GM19397 (cell line): Measurements from ENCODE around the gene PLXDC2.
"Not testable (repeated sequence)": the region's sequence is repeated elsewhere in the genome, so short reads cannot be mapped to it uniquely, and the experiment has no call there.

ENCODE experiments used
- ATAC-seq: cut with Tn5 transposase; IDR thresholded peaks from one replicate; pipeline ENCODE4 v1.9.1; 2021; ENCODE audit warnings: mild to moderate bottlenecking, moderate library complexity; ENCODE audit not compliant: unreplicated experiment

The PLXDC2 gene

DNA sequence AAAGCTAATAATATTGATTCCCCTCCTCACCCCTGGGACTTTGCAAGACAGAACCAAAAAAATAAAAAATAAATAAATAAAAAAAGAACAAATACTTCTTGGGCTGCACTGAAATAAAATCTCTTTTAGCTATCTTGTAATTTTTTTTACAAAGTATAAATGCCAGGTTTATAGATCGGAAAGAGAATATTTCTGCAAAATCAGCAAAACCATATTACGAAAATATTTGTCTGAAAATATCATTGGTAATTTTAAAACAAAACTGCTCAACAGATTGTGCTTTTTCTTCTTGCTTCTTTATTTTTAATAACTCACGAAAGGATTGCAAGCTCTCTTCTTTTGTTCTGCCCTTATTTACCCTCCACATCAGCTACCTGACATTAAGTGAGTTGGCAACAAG lies 213.3 kb downstream of the PLXDC2 start:
- ATAC-seq: no peak

DNA sequence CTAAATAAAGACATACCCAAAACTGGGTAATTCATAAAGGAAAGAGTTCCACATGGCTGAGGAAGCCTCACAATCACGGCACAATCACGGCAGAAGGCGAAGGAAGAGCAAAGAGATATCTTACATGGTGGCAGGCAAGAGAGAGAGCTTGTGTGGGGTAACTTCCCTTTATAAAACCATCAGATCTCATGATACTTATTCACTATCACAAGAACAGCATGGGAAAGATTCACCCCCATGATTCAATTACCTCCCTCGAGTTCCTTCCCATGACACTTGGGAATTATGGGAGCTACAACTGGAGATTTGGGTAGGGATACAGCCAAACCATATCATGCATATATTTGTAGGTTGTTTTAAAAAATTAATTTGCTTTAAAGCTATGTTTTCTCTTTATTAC lies 217.2 kb downstream of the PLXDC2 start:
- ATAC-seq: no peak

DNA sequence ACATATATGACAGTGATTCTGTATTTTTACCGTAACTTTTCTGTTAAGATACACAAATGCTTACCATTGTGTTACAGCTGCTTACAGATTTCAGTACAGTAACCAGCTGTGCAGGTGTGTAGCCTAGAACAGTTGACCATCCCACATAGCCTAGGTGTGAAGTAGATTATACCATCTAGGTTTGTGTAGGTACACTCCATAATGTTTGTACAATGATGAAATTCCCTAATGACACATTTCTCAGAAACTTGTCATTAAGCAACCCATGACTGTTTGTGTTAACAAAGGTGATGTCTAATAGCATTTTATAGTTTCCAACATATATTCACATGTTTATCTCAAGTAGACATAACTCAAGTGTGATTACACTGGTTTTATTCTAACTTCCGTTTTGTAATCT lies 218.5 kb downstream of the PLXDC2 start:
- ATAC-seq: no peak

DNA sequence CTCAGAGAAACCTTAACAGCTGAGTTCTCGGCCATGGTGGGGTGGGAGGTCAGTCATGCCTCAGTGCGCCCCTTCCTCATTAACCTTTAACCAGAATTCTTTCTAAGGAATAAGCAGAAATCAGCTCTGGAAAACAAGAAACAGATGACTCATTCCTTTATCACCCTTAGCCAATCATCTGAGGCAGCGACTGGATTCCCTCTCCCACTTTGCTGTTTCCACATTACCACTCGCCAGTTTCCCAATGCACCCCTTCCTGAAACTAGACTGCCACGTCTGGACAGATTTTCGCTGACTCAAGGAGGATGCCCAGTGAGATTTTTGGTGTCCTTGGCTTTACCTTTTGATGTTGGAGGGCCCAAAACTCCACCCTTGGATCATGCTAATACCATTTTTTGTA lies 223.8 kb downstream of the PLXDC2 start:
- no peak for ATAC-seq

DNA sequence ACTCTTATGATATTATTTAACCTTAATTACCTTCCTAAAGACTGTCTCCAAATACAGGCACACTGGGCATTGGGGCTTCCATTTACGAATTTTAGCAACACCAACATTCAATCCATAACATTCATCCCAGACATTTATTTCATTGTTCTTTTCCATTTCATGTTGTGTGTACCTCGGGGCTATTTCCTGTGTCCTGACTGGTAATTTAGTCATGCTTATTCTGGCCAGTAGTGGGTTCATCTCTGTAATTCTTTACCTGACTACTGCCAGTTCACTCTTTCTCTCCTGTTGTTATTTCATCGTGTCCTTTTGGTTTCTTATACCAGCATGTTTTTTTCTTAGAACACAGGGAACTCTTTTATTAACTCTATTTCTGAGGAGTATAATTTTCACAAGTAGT lies 225.7 kb downstream of the PLXDC2 start:
- no peak for ATAC-seq

DNA sequence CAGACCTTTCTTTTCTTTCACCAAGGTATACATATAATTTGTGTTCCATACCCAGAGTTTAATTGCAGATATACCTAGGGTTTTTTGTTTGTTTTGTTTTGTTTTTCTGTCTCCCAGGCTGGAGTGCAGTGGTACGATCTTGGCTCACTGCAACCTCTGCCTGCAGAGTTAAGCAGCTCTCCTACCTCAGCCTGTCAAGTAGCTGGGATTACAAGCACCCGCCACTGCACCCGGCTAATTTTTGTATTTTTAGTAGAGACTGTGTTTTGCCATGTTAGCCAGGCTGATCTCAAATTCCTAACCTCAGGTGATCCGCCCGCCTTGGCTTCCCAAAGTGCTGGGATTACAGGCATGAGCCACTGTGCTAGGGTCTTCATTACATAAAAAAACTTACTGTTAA lies 228.9 kb downstream of the PLXDC2 start:
- not testable (repeated sequence) for ATAC-seq

DNA sequence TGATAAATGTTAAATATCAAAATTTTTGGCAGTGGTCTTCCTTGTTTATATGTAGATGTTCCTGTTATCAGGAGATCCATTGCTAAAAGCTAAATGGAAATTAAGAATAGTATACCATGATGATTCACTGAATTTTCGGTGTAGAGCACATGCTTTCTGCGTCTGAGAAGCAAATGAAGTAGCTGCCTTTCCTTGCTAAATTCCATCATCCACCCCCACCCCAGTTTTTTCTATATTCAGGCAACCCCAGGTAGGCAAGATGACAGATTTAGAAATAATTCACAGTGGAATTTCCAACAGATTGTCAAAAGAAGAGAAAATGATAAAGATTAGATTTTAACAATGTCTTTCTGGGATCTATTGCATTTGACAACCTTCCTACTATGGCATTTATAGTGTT lies 231.9 kb downstream of the PLXDC2 start:
- no peak for ATAC-seq

DNA sequence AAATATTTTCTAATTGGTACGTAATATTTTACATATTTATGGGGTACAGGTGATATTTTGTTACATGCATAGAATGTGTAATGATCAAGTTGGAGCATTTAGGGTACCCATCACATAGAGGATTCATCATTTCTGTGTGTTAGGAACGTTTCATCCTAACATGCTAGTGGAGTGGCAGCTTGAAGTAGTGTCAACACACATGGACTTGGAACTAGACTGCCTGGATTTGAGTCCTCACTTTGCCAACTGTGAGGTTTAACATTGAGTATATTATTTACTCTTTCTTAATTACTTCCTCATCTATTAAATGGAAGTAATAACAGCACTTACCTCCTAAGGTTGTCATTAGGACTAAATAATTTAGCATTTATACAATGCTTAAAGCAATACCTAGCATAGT lies 241.9 kb downstream of the PLXDC2 start:
- no peak for ATAC-seq

DNA sequence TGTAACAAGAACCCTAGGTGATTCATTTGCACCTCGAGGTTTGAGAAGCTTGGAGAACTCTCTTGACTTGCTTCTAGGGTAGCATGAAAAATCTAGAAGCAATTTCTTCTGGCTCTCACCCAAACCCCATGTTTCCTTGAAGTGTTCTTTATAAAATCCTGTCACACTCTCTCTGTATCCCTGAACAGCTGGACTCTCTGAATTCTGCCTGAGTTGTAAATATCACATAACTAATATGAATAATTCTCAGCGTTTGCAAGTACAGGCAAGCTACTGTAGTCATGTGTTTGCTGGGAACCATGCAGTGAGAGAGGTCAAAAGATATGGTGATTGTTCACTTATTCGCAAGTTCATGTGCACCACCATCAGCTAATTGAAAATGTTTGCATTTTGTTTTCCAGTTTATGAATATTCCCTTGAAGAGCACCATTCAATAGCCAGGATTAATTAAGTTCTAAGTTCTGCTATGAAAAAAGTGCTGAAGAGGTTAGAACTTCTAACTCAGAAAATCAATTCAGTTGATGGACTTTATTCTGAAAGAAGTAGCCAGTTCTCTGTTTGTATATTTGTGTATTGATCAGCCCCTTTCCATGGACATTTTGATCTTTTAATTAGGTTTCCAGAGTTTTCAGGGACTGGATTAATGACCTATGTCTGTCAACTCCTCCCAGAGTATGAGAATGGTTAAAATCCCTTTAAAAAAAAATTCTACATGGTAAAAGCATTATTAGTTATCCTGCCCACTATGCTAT lies 243.0 kb downstream of the PLXDC2 start:
- no peak for ATAC-seq

DNA sequence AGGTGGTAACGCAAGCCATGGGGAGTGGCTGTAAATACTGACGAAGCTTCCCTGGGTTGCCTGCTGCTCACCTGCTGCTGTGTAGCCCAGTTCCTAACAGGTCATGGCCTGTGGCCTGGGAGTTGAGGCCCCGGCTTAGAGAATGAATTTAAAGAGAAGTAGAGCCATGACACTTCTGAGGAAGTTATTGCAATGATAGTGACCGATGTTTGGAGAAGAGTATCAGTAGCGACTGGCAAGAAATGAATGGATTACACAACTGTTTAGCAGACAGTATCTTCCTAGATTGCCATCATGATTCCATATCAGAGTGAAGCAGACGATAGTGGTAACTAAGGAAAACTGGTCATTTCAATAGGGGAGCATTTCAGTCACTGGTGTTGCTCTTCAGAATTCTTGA lies 249.6 kb downstream of the PLXDC2 start:
- ATAC-seq: no peak

DNA sequence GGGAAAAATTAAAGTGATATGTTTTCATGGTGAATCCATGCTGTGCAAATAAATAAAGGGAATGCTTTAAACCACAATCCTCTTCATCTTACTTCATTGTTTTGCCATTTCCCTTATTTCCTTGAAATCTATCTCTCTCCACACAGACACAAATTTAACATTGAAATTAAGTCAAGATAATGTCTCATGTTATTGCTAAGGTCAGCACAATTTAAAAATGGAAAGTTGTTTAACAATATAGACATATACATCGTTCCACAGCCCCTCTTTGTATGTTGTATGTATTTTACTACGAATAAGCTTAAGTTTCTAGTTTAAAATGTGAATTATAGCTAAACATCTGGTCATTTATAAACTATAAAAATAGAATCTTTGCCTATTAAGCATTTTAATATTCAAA lies 256.9 kb downstream of the PLXDC2 start:
- ATAC-seq: no peak

DNA sequence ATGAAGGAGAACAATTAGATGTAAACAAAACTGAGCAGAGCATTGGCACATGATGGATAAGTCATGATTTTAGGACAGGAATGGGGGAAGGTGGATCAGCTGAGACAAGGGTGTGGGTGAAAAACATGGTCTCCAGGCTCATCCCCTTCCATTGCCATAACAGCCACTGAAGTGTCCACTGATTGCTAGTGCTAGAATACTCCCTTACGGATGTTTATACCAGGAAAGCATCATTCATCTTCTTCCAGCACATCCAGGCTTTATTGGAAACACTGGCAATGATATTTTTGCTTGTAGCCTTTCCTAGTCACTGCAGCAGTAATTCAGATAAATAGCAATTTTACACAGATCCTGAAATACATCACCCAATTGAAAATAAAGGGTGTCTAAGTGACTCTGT lies 259.5 kb downstream of the PLXDC2 start:
- no peak for ATAC-seq

DNA sequence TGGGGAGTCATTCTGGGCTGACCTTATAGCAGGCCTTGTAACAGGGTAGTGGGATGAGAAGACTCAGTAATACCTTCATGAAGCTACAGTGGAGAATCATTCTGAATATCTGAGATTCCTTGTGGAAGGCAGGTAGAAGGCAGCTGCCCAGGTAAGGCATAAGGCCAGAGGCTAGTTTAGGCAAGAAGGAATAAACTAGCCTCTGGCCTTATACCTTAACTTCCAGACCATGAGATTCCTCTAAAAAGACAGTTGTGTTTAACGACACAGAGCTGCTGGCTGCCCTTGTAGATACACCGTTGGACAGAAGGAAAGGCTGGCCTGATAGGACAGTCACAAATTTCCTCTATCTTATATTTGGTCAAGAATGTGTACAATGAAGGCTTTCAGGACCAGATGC lies 268.2 kb downstream of the PLXDC2 start:
- no peak for ATAC-seq

DNA sequence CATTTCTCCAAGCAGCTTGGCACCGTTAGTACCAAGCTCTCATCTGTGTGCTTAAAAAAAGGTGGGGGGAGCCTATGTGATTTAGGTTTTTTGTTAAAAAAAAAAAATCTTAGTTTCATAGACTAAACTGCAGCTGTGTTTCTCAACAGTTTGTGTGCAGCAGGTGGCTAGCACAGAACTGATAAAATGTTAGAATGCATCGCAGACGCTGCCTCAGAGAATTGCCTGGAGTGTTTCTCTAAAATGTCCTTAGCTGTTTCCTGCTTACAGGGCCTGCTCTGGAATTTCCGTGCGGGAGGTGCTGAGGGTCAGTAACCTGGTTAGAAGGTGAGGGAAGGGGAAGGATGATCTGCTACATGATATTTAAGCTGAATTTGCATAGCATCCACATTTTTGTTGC lies 268.9 kb downstream of the PLXDC2 start:
- no peak for ATAC-seq

DNA sequence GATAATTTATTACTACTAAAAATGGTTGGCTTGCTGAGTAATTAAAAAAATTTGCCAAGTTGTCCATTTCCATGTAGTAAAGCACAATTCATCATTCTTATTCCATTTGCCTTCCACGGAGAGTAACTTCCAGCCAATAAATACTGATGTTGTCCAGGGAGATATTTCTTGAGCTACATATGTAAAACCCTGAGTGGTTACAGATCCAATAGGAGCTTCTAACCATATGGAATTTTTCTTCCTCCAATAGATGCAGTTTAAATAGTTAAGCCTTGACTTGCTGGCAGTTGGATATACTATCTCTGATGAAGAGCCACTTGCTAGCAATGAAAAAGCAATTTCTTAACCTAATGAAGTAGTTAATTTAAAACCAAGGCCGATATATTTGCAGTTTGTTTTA lies 271.1 kb downstream of the PLXDC2 start:
- no peak for ATAC-seq

DNA sequence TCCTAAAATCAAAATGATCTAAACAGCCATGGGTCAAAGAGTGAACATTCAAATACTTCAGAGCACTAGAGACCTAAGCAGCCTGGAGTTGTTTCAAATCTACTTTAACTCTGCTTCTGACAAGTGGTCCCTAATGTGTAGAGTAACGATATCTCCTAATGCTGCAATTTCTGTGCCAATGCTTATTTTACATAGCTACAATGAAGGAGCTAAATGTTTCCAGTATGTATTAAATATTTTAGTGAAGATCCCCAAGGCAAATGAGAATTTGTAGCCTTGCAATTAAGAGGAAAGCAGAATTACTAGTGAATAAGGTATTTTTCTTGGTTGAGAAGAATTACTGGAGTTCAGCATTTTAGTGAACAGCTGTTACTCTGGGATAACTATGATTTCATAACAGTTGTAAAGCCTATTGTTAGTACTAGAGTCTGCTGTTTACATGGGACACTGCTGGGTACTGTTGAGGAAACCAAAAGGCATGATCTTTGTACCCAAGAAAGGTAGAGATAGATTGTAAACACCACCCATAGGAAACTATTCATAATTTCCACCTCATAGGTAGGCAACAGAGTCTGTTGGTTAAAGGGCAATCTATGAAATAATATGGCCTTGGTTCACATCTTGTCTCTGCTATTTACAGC lies 271.9 kb downstream of the PLXDC2 start:
- no peak for ATAC-seq

DNA sequence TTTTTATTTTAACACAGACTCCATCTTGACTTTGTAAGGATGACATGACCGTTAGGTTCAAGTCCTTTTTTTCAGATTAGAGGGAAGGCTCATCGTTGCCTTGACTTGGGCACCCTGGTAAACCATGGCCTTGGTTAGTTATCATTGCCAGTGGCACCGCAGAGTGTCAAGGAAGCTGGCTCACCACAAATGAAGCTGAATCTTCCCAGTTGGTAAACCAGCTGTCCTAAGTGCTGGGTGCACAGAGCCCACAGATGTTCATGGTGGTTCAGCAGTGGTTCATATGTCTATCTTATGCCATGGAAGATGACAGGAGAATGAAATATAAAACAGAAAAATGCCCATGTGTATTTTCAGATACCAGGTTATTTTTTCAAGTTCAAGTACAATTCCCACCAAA lies 273.6 kb downstream of the PLXDC2 start:
- no peak for ATAC-seq

DNA sequence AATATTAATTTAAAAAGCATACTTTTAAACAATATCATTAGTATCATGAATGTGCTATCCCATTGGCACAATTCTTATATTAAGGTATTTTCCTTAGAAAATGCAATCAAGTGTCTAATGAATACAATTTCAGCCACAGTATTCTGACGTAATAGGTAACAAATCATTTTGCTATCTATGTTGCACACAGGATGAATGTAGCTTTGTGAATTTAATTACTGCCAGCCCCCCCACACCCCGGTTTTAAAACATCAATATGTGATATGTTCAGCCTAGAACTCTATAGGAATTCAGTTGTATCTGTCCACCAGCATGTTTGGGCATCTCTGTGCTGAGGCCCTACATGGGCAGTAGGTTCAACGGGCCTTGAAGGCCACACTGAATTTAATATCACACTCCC lies 274.6 kb downstream of the PLXDC2 start:
- ATAC-seq: no peak

DNA sequence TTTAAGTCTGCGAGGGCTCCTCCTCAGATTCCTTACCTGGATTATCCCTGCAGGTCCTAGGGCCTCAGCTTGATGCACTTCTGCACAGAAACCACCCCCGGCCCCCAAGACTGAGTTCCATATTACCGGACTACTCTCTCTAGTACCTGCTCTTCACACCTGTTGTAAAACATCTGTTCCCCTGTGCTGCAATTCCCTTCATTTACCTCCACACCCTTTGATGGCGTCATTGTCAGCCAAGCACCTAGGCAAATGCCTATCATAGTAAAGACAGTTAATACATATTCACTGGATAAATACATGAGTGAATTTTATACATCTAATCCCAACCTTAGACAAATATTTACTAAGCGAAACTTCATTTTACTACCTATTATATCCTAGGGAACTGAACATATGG lies 275.5 kb downstream of the PLXDC2 start:
- no peak for ATAC-seq

DNA sequence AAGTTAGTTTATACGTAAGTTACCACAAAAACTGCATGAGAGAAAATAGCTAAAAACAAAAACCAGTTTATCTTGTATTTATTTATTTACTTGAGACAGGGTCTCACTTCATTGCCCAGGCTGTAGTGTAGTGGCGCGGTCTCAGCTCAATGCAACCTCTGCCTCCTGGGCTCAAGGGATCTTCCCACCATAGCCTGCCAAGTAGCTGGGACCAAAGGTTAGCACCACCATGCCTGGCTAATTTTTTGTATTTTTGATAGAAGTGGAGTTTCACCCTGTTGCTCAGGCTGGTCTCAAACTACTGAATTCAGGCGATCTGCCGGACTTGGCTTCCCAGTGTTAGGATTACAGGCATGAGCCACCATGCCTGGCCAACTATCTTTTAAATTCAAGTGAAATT lies 277.4 kb downstream of the PLXDC2 start:
- ATAC-seq: no peak

DNA sequence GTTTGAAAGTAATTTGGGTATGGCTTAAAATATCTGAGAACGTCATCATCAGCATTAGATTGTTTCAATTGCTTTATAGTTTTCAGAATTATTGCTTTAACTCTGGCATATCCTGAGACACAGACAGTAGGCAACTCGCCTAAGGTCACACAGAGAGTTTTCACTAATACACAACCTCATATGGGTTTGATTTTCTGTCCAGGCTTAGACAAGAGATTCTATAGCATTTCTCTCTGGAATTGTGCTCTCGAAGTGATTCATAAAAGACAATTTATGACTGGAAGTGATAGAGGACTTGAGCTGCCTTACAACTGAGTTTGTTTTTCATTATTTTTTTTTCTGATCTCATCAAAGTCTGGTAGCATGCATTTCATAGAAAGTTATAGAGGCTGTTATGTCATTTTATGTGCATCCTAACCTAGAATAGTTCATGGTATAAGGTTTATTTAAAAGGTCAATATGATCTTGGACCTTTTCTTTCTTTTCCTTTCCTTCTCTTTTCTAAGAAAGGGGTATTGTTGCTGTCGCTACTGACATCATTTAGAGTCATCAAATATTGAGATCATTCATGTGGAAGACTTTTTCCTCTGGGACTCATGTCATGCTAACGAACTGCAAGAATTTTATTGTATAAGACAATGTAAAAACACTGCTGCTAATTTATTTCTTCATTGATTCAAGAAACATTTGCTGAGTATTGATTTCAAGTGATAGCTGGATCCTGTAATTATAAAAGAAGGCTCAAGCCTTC lies 278.2 kb downstream of the PLXDC2 start:
- no peak for ATAC-seq

DNA sequence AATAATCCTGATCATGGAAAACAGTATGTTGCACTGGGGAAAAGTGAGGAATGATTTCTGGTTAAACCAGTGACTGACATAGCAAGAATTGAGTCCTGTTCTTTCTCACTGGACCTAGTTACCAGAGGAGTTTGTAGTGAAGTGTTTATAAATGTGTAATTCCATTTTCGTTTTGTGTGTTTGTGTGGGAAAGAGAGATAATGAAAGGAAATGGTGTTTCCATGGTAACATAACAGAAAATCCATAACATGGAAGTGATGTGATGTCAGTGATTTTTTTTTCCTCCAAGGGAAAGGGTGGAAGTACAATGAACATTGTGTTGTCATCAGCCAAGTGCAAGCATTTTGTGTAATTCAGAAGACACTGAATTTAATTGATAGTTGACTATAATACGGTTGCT lies 283.9 kb downstream of the PLXDC2 start:
- no peak for ATAC-seq
